ENCODE measurements around the gene PRKAR1B. TPM values are rescaled to one million over a fixed set of nuclear protein-coding genes. Genes with fewer than 3 reads are reported as not detected.

PRKAR1B gene
- total RNA-seq, 4 donors from 2014 or later: 8.2 to 12.3 (median 10.5) TPM

- WGBS: 90% methylated on average over 22 of the region's 28 CpGs
- no peaks in the 10 kb centered on the region for H3K9me3 ChIP-seq
- DNase-seq (ENCODE audit: low spot score in 2 of 2): no peak
- H3K4me3 ChIP-seq: no peak overlapping the region
- H3K36me3 ChIP-seq: no peaks in the 10 kb centered on the region
- no peak overlapping the region for H3K27ac ChIP-seq
- peaks cover 26% of the 10 kb centered on the region for H3K4me1 ChIP-seq
- TF ChIP-seq POLR2AphosphoS5 (IDR thresholded peaks at IDR 0.05) (no peak), EP300 (IDR thresholded peaks at IDR 0.05) (no peak), POLR2A (IDR thresholded peaks at IDR 0.05) (no peak), CTCF (IDR thresholded peaks at IDR 0.05) (no peak)
- no peaks in the 10 kb centered on the region for H3K27me3 ChIP-seq
These were observed 184.9 kb downstream of the PRKAR1B start for GRCh38 chr7:542131-542712.

GRCh38 chr7:541661-542060, 185.4 kb downstream of the PRKAR1B start:
- Histone ChIP-seq H3K36me3 (no peaks in the 10 kb centered on the region), H3K4me3 (no peak overlapping the region)
- 96% methylated on average over 17 of the region's 17 CpGs for WGBS

GRCh38 chr7:540997-541396, 186.1 kb downstream of the PRKAR1B start:
- 93% methylated on average over 3 of the region's 12 CpGs for WGBS
- Histone ChIP-seq H3K27me3 (no peaks in the 10 kb centered on the region), H3K27ac (no peak overlapping the region), H3K9me3 (no peaks in the 10 kb centered on the region), H3K4me3 (no peak overlapping the region), H3K4me1 (peaks cover 26% of the 10 kb centered on the region), H3K36me3 (no peaks in the 10 kb centered on the region)
- TF ChIP-seq EP300 (IDR thresholded peaks at IDR 0.05): no peak
- TF ChIP-seq POLR2AphosphoS5 (IDR thresholded peaks at IDR 0.05): no peak
- TF ChIP-seq POLR2A (IDR thresholded peaks at IDR 0.05): no peak
- no peak for TF ChIP-seq CTCF (IDR thresholded peaks at IDR 0.05)
- no peak for DNase-seq (ENCODE audit: low spot score in 2 of 2)

More at GRCh38 chr7:541661-542060, 185.4 kb downstream of the PRKAR1B start:
- no peaks in the 10 kb centered on the region for H3K27me3 ChIP-seq
- H3K27ac ChIP-seq: no peak overlapping the region
- TF ChIP-seq CTCF (IDR thresholded peaks at IDR 0.05): no peak
- no peak for TF ChIP-seq POLR2A (IDR thresholded peaks at IDR 0.05)
- no peak for TF ChIP-seq EP300 (IDR thresholded peaks at IDR 0.05)
- TF ChIP-seq POLR2AphosphoS5 (IDR thresholded peaks at IDR 0.05): no peak
- H3K9me3 ChIP-seq: no peaks in the 10 kb centered on the region
- DNase-seq (ENCODE audit: low spot score in 2 of 2): no peak
- H3K4me1 ChIP-seq: peaks cover 26% of the 10 kb centered on the region

- DNase-seq (ENCODE audit: low spot score in 2 of 2): no peak
- Histone ChIP-seq H3K27me3 (no peaks in the 10 kb centered on the region), H3K4me3 (no peak overlapping the region), H3K27ac (no peak overlapping the region), H3K9me3 (no peaks in the 10 kb centered on the region), H3K4me1 (peaks cover 26% of the 10 kb centered on the region), H3K36me3 (no peaks in the 10 kb centered on the region)
- 92% methylated on average over 14 of the region's 14 CpGs for WGBS
- TF ChIP-seq POLR2AphosphoS5 (IDR thresholded peaks at IDR 0.05) (no peak), EP300 (IDR thresholded peaks at IDR 0.05) (no peak), CTCF (IDR thresholded peaks at IDR 0.05) (no peak), POLR2A (IDR thresholded peaks at IDR 0.05) (no peak)
These were observed 186.5 kb downstream of the PRKAR1B start for GRCh38 chr7:540579-540978.

GRCh38 chr7:539731-540411, 187.2 kb downstream of the PRKAR1B start:
- H3K9me3 ChIP-seq: no peaks in the 10 kb centered on the region
- 43% methylated on average over 10 of the region's 17 CpGs for WGBS

More at GRCh38 chr7:539731-540411, 187.2 kb downstream of the PRKAR1B start:
- peaks cover 26% of the 10 kb centered on the region for H3K4me1 ChIP-seq
- no peak for TF ChIP-seq POLR2A (IDR thresholded peaks at IDR 0.05)
- no peak for TF ChIP-seq POLR2AphosphoS5 (IDR thresholded peaks at IDR 0.05)
- TF ChIP-seq EP300 (IDR thresholded peaks at IDR 0.05): no peak
- TF ChIP-seq CTCF (IDR thresholded peaks at IDR 0.05): no peak
- H3K36me3 ChIP-seq: no peaks in the 10 kb centered on the region
- H3K4me3 ChIP-seq: no peak overlapping the region
- no peak for DNase-seq (ENCODE audit: low spot score in 2 of 2)
- H3K27ac ChIP-seq: no peak overlapping the region
- H3K27me3 ChIP-seq: no peaks in the 10 kb centered on the region
